K562 (cell line): ENCODE measurements around the gene AP1S3.

Experiments used
- REST ChIP-seq, 2 experiments: fragments of 450-650 bp; formaldehyde crosslinking in 1 of 2; IDR thresholded peaks; 2 replicates each; pipeline versions ENCODE4 v1.4.0 to v1.6.1; 2014 to 2020; ENCODE audit warnings: mild to moderate bottlenecking in 2 of 2, borderline replicate concordance in 1 of 2, low read depth in 1 of 2
- ZZZ3 ChIP-seq: fragments of 450-650 bp; IDR thresholded peaks from 2 replicates; pipeline ENCODE4 v1.6.1; 2016; ENCODE audit warnings: antibody characterized with exemption, mild to moderate bottlenecking, moderate library complexity

DNA sequence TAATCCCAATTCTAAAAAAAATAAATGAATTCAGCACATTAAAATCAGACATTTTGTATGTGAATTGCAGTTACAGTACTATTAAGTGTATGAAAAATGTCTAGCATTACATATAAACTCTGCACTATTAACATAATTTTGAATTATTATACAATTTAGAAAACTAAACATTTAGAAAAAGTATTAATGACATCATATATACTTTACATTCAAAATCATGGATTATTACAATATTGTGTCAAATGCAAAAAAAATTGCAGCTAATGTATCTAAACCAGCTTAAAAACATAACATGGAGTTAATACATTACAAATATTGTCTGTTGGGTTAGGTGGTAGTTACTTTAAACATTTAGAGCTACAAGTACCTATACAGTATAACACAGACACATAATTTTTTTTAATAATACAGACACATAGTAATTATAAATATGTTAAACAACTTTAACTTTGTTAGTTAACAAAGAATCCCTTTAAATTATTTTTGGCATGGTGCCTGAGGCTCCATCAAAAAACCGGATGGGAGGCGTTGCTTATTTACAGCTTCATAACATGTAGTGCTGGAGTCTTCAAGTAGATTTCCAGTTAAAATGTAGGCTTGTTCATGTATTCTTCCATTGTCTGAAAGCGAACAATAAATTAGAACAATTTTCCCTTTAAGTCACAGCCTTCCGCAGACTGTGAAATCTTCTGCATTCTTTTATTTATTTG is 79.1 kb downstream of the AP1S3 start:
- TF ChIP-seq ZZZ3 (no peak), REST (IDR thresholded peaks at IDR 0.05; ENCODE audit: borderline replicate concordance) (no peak), REST (CRISPR knock-in tag; IDR thresholded peaks at IDR 0.05; ENCODE audit: low read depth) (no peak)
